Ishikawa (cell line): Measurements from ENCODE around the gene ANKRD34C.

Source experiments
- FOXM1 ChIP-seq: IDR thresholded peaks from 2 replicates; pipeline ENCODE4 v1.6.1; 2012; ENCODE audit warnings: low read depth, borderline replicate concordance
- NFIC ChIP-seq: IDR thresholded peaks from 2 replicates; pipeline ENCODE4 v1.6.1; 2012
- RAD21 ChIP-seq: IDR thresholded peaks from 2 replicates; pipeline ENCODE4 v1.6.1; 2012; ENCODE audit warnings: low read depth
- TCF12 ChIP-seq: IDR thresholded peaks from 2 replicates; pipeline ENCODE4 v1.6.1; 2012; ENCODE audit warnings: low read depth

DNA sequence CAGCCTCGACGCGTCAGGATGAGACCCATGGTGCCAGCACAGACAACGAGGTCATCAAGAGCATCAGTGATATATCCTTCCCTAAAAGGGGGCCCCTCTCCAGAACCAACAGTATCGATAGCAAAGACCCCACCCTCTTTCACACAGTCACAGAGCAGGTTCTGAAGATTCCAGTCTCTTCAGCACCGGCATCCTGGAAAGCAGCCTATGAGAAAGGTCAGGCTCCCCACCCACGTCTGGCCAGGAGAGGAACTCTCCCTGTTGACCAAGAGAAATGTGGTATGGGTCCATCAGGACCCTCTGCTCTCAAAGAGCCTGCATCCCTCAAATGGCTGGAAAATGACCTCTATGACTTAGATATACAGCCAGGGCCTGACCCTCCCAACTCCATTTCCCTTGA is 11.6 kb downstream of the ANKRD34C start:
- no peak for TF ChIP-seq RAD21
- no peak for TF ChIP-seq TCF12
- no peak for TF ChIP-seq FOXM1
- no peak for TF ChIP-seq NFIC
